KMS-11 (cell line): ENCODE results near the gene TCP11L1.

Source experiments
- H2AFZ ChIP-seq: fragments of 200-600 bp; sonication (generic); 2 replicates; pipeline ENCODE4 v1.6.1; 2016; ENCODE audit warnings: antibody characterized with exemption, mixed run types, low read depth
- H3K27ac ChIP-seq: fragments of 200-600 bp; sonication (generic); 2 replicates; pipeline ENCODE4 v1.6.1; 2016; ENCODE audit warnings: mild to moderate bottlenecking, mixed run types
- H3K27me3 ChIP-seq: fragments of 200-600 bp; sonication (generic); 2 replicates; pipeline ENCODE4 v1.6.1; 2017; ENCODE audit warnings: mild to moderate bottlenecking, low read depth, mixed run types, moderate library complexity; ENCODE audit not compliant: insufficient read depth
- H3K36me3 ChIP-seq: fragments of 200-600 bp; sonication (generic); 2 replicates; pipeline ENCODE4 v1.6.1; 2017; ENCODE audit warnings: mild to moderate bottlenecking, mixed run types; ENCODE audit not compliant: insufficient read depth
- H3K4me1 ChIP-seq: fragments of 200-600 bp; sonication (generic); 2 replicates; pipeline ENCODE4 v1.6.1; 2016; ENCODE audit warnings: mild to moderate bottlenecking, low read depth, mixed run types; ENCODE audit not compliant: poor library complexity, severe bottlenecking
- H3K4me2 ChIP-seq: fragments of 200-600 bp; sonication (generic); 2 replicates; pipeline ENCODE4 v1.7.0; 2016; ENCODE audit warnings: mild to moderate bottlenecking, mixed run types
- H3K4me3 ChIP-seq: fragments of 200-600 bp; sonication (generic); IDR thresholded peaks from 2 replicates; pipeline ENCODE4 v1.6.1; 2017; ENCODE audit warnings: low read depth, low read length, mixed read lengths; ENCODE audit not compliant: insufficient read depth
- H3K79me2 ChIP-seq: fragments of 200-600 bp; sonication (generic); 2 replicates; pipeline ENCODE4 v1.6.1; 2016; ENCODE audit warnings: low read depth, mixed run types; ENCODE audit not compliant: insufficient read depth
- H3K9ac ChIP-seq: fragments of 200-600 bp; sonication (generic); 2 replicates; pipeline ENCODE4 v1.6.1; 2016; ENCODE audit warnings: mild to moderate bottlenecking, mixed run types
- H4K20me1 ChIP-seq: fragments of 200-600 bp; sonication (generic); 2 replicates; pipeline ENCODE4 v1.6.1; 2016; ENCODE audit warnings: mild to moderate bottlenecking, mixed run types; ENCODE audit not compliant: insufficient read depth
- CTCF ChIP-seq: fragments of 200-600 bp; sonication (generic); conservative IDR thresholded peaks from 2 replicates; pipeline ENCODE4 v1.6.1; 2017; ENCODE audit warnings: low read depth, mild to moderate bottlenecking, antibody characterized with exemption, low read length, moderate library complexity, mixed read lengths

Gene TCP11L1

GRCh38 chr11:33000181-33000580 is 39.2 kb upstream of the TCP11L1 start:
- Histone ChIP-seq H3K4me2 (no peak overlapping the region), H2AFZ (no peak overlapping the region), H3K27me3 (no peaks in the 10 kb centered on the region), H3K27ac (no peak overlapping the region), H3K4me3 (no peak overlapping the region), H4K20me1 (no peaks in the 10 kb centered on the region), H3K9ac (no peak overlapping the region), H3K36me3 (no peaks in the 10 kb centered on the region), H3K4me1 (peaks cover 9% of the 10 kb centered on the region), H3K79me2 (no peaks in the 10 kb centered on the region)
- TF ChIP-seq CTCF, result no peak

- no peaks in the 10 kb centered on the region for H3K36me3 ChIP-seq
- no peak overlapping the region for H3K27ac ChIP-seq
- H3K4me1 ChIP-seq, result peaks cover 9% of the 10 kb centered on the region
- H2AFZ ChIP-seq, result no peak overlapping the region
- no peaks in the 10 kb centered on the region for H3K27me3 ChIP-seq
- no peaks in the 10 kb centered on the region for H3K79me2 ChIP-seq
- no peak overlapping the region for H3K4me2 ChIP-seq
- H3K4me3 ChIP-seq, result no peak overlapping the region
- no peak for TF ChIP-seq CTCF
- no peak overlapping the region for H3K9ac ChIP-seq
- H4K20me1 ChIP-seq, result no peaks in the 10 kb centered on the region
Observed at GRCh38 chr11:33001281-33001680, 38.1 kb upstream of the TCP11L1 start.

- H3K9ac ChIP-seq, result no peak overlapping the region
- H3K4me2 ChIP-seq, result peak overlapping the region; percentile 3; the same call in 1 of the 2 replicates
- H4K20me1 ChIP-seq, result no peaks in the 10 kb centered on the region
- H3K4me3 ChIP-seq, result no peak overlapping the region
- no peak overlapping the region for H3K27ac ChIP-seq
- TF ChIP-seq CTCF, result no peak
- no peaks in the 10 kb centered on the region for H3K27me3 ChIP-seq
- no peaks in the 10 kb centered on the region for H3K79me2 ChIP-seq
- H3K4me1 ChIP-seq, result peaks cover 9% of the 10 kb centered on the region
- no peak overlapping the region for H2AFZ ChIP-seq
- no peaks in the 10 kb centered on the region for H3K36me3 ChIP-seq
Observed at GRCh38 chr11:33001751-33002542, 37.4 kb upstream of the TCP11L1 start.

GRCh38 chr11:33005175-33005574 is 34.2 kb upstream of the TCP11L1 start:
- Histone ChIP-seq H3K4me1 (peaks cover 9% of the 10 kb centered on the region), H4K20me1 (no peaks in the 10 kb centered on the region), H3K4me3 (no peak overlapping the region), H3K36me3 (no peaks in the 10 kb centered on the region), H3K27ac (no peak overlapping the region), H3K4me2 (no peak overlapping the region), H3K27me3 (no peaks in the 10 kb centered on the region), H3K9ac (no peak overlapping the region), H2AFZ (no peak overlapping the region), H3K79me2 (no peaks in the 10 kb centered on the region)
- no peak for TF ChIP-seq CTCF
